DND-41 (cell line): ENCODE results near the gene TP53I11.

Experiments
- ATAC-seq: fragments of 200-7000 bp; cut with Tn5 transposase; 3 replicates; pipeline ENCODE4 v1.9.1; 2021; ENCODE audit warnings: low read depth; ENCODE audit not compliant: insufficient read depth
- DNase-seq: peaks from one replicate; pipeline ENCODE4 v3.0.0-alpha.2; 2020
- H2AFZ ChIP-seq: 2 replicates; pipeline ENCODE4 v1.6.0; 2012; ENCODE audit warnings: low read depth, low read length
- H3K27ac ChIP-seq: 2 replicates; pipeline ENCODE4 v1.5.1; 2012; ENCODE audit warnings: low read length, inconsistent platforms
- H3K27me3 ChIP-seq: fragments of 200-600 bp; sonication (generic); 2 replicates; pipeline ENCODE4 v1.6.0; 2012; ENCODE audit warnings: low read length, mild to moderate bottlenecking, inconsistent platforms; ENCODE audit not compliant: insufficient read depth, poor library complexity
- H3K36me3 ChIP-seq: 2 replicates; pipeline ENCODE4 v1.5.1; 2012; ENCODE audit warnings: low read length, inconsistent platforms; ENCODE audit not compliant: insufficient read depth
- H3K4me1 ChIP-seq: 2 replicates; pipeline ENCODE4 v1.5.1; 2012; ENCODE audit warnings: mild to moderate bottlenecking, low read length; ENCODE audit not compliant: insufficient read depth
- H3K4me2 ChIP-seq: 2 replicates; pipeline ENCODE4 v1.6.0; 2012; ENCODE audit warnings: mild to moderate bottlenecking, moderate library complexity, low read length, inconsistent platforms; ENCODE audit not compliant: insufficient read depth
- H3K4me3 ChIP-seq, 2 experiments: fragments of 200-600 bp in 1 of 2; shearing (Covaris generic) in 1 of 2; 2 replicates each; pipeline ENCODE4 v1.5.1; 2012 to 2016; ENCODE audit warnings: inconsistent platforms in 2 of 2, low read length in 2 of 2, mild to moderate bottlenecking in 2 of 2, low read depth in 1 of 2, moderate library complexity in 1 of 2
- H3K79me2 ChIP-seq: 2 replicates; pipeline ENCODE4 v1.6.0; 2012; ENCODE audit warnings: low read length, inconsistent platforms; ENCODE audit not compliant: insufficient read depth
- H3K9ac ChIP-seq: 2 replicates; pipeline ENCODE4 v1.6.0; 2012; ENCODE audit warnings: low read depth, mild to moderate bottlenecking, inconsistent platforms, low read length, moderate library complexity
- H3K9me3 ChIP-seq: 2 replicates; pipeline ENCODE4 v1.5.1; 2012; ENCODE audit warnings: low read length, moderate library complexity, mild to moderate bottlenecking, inconsistent platforms; ENCODE audit not compliant: insufficient read depth, severe bottlenecking
- H4K20me1 ChIP-seq: 2 replicates; pipeline ENCODE4 v1.6.0; 2012; ENCODE audit warnings: low read length; ENCODE audit not compliant: insufficient read depth
- CTCF ChIP-seq: IDR thresholded peaks from 2 replicates; pipeline ENCODE4 v1.5.1; 2012; ENCODE audit warnings: borderline replicate concordance, low read length, moderate library complexity, mild to moderate bottlenecking; ENCODE audit not compliant: poor library complexity, severe bottlenecking; ENCODE audit errors: extremely low read depth
- EZH2 ChIP-seq: IDR thresholded peaks from 3 replicates; pipeline ENCODE4 v1.6.1; 2012; ENCODE audit warnings: borderline replicate concordance, low read depth, mild to moderate bottlenecking, moderate library complexity, low read length, inconsistent platforms; ENCODE audit not compliant: severe bottlenecking

TP53I11 gene

GRCh38 chr11:44978961-44979331 lies 28.3 kb upstream of the TP53I11 start:
- Histone ChIP-seq H4K20me1 (no peaks in the 10 kb centered on the region), H3K4me3 (no peak overlapping the region), H3K4me1 (peaks cover 3% of the 10 kb centered on the region; the same call in 1 of the 2 replicates), H3K9ac (no peak overlapping the region), H3K27me3 (no peaks in the 10 kb centered on the region), H3K27ac (no peak overlapping the region), H3K79me2 (no peaks in the 10 kb centered on the region), H2AFZ (no peak overlapping the region), H3K9me3 (no peaks in the 10 kb centered on the region), H3K4me2 (no peak overlapping the region), H3K36me3 (no peaks in the 10 kb centered on the region)
- ATAC-seq, result peak; percentile 39; the same call in 2 of the 3 replicates
- no peak for DNase-seq
- TF ChIP-seq EZH2, result no peak
- no peak for TF ChIP-seq CTCF

DNA sequence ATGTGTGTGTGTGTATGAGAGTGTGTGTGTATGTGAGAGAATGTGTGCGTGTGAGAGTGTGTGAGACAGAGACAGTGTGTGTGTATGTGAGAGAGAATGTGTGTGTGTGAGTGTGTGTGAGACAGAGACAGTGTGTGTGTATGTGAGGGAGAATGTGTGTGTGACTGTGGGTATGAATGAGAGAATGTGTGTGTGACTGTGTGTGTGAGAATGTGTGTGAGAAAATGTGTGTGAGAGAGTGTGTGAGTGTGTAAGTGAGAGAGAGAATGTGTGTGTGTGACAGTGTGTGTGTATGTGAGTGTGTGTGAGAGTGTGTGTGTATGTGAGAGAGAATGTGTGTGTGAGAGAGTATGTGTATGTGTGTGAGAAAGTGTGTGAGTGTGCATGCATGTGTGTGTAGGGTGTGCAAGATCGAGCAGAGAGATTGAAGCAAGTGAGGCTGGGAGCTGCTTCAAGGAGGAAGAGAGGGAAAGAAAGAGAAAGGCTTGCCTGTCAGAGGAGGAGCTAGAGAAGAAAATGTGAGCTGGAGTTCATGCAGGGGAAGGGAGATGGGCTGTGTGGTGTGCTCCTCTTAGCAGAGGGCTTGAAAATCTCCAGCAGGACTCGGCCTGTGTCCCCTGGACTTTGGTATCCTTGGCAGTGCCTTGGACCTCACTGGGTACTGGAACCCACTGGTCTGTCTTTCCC lies 27.7 kb upstream of the TP53I11 start:
- Histone ChIP-seq H3K27me3 (no peaks in the 10 kb centered on the region), H3K4me3 (no peak overlapping the region), H3K4me2 (no peak overlapping the region), H3K9ac (no peak overlapping the region), H4K20me1 (no peaks in the 10 kb centered on the region), H2AFZ (no peak overlapping the region), H3K9me3 (no peaks in the 10 kb centered on the region), H3K36me3 (no peaks in the 10 kb centered on the region), H3K4me1 (peaks cover 3% of the 10 kb centered on the region; the same call in 1 of the 2 replicates), H3K27ac (no peak overlapping the region), H3K79me2 (no peaks in the 10 kb centered on the region)
- TF ChIP-seq EZH2, result no peak
- no peak for TF ChIP-seq CTCF
- ATAC-seq (peak; percentile 39; the same call in 2 of the 3 replicates), DNase-seq (no peak)

GRCh38 chr11:44977493-44977984 lies 26.9 kb upstream of the TP53I11 start:
- H3K79me2 ChIP-seq, result no peaks in the 10 kb centered on the region
- DNase-seq (peak; percentile 28), ATAC-seq (peak; percentile 60)
- no peaks in the 10 kb centered on the region for H3K9me3 ChIP-seq
- no peak overlapping the region for H3K4me3 ChIP-seq
- H3K4me1 ChIP-seq, result peaks cover 3% of the 10 kb centered on the region; the same call in 1 of the 2 replicates
- no peak overlapping the region for H3K4me2 ChIP-seq
- no peaks in the 10 kb centered on the region for H3K36me3 ChIP-seq
- TF ChIP-seq CTCF (peak; percentile 42), EZH2 (no peak)
- H2AFZ ChIP-seq, result no peak overlapping the region
- no peaks in the 10 kb centered on the region for H3K27me3 ChIP-seq
- no peak overlapping the region for H3K9ac ChIP-seq
- no peaks in the 10 kb centered on the region for H4K20me1 ChIP-seq
- H3K27ac ChIP-seq, result no peak overlapping the region
